H1 (cell line): ENCODE measurements around the gene RGS14. TPM values are rescaled to one million over a fixed set of nuclear protein-coding genes. Genes with fewer than 3 reads are reported as not detected.
A peak's percentile ranks its signal among the peaks of the same experiment; 100 is the strongest.

Experiments
- ASH2L ChIP-seq: fragments of 200-600, 300-600 bp; sonication (generic); IDR thresholded peaks from one replicate; pipeline ENCODE4 v1.7.1; 2017; ENCODE audit warnings: low read length
- ATF2 ChIP-seq: IDR thresholded peaks from 2 replicates; pipeline ENCODE4 v1.6.1; 2012; ENCODE audit warnings: low read length, inconsistent platforms
- BCL11A ChIP-seq, 2 experiments: IDR thresholded peaks; one replicate each; pipeline ENCODE4 v1.6.1; 2011; ENCODE audit warnings: low read depth in 2 of 2, low read length in 2 of 2, mild to moderate bottlenecking in 2 of 2
- CREB1 ChIP-seq: IDR thresholded peaks from 2 replicates; pipeline ENCODE4 v1.6.1; 2012; ENCODE audit warnings: inconsistent platforms
- CTBP2 ChIP-seq: IDR thresholded peaks from 2 replicates; pipeline ENCODE4 v1.7.0; 2011; ENCODE audit warnings: borderline replicate concordance, mild to moderate bottlenecking, moderate library complexity, mixed read lengths, low read length; ENCODE audit not compliant: insufficient read depth, insufficient read length
- EGR1 ChIP-seq: IDR thresholded peaks from 2 replicates; pipeline ENCODE4 v1.6.1; 2011; ENCODE audit warnings: low read depth, low read length, borderline replicate concordance
- GABPA ChIP-seq: IDR thresholded peaks from 2 replicates; pipeline ENCODE4 v1.6.1; 2011; ENCODE audit warnings: mild to moderate bottlenecking, low read length, moderate library complexity, borderline replicate concordance; ENCODE audit not compliant: insufficient read depth
- JUN ChIP-seq: IDR thresholded peaks from 2 replicates; pipeline ENCODE4 v1.6.1; 2011; ENCODE audit warnings: low read depth, mild to moderate bottlenecking, improper control_type of control experiment, low read length
- NANOG ChIP-seq: IDR thresholded peaks from 2 replicates; pipeline ENCODE4 v1.6.1; 2011; ENCODE audit warnings: low read length, low read depth, mild to moderate bottlenecking, inconsistent platforms; ENCODE audit not compliant: insufficient read depth, poor library complexity, severe bottlenecking
- SIN3A ChIP-seq, 2 experiments: IDR thresholded peaks in 1 of 2; conservative IDR thresholded peaks in 1 of 2; 2 replicates each; pipeline ENCODE4 v1.6.1; 2011 to 2012; ENCODE audit warnings: low read length in 2 of 2, improper control_type of control experiment in 1 of 2, low read depth in 1 of 2, mild to moderate bottlenecking in 1 of 2
- SIRT6 ChIP-seq: IDR thresholded peaks from one replicate; pipeline ENCODE4 v1.7.1; 2012; ENCODE audit warnings: low read length, inconsistent platforms
- SRF ChIP-seq: IDR thresholded peaks from 2 replicates; pipeline ENCODE4 v1.6.1; 2011; ENCODE audit warnings: mild to moderate bottlenecking, low read depth, low read length, moderate library complexity
- SUZ12 ChIP-seq: fragments of 200-600 bp; sonication (generic); IDR thresholded peaks from 2 replicates; pipeline ENCODE4 v1.6.1; 2012; ENCODE audit warnings: mild to moderate bottlenecking, inconsistent platforms, low read length, moderate library complexity, mixed read lengths
- TAF1 ChIP-seq: IDR thresholded peaks from 2 replicates; pipeline ENCODE4 v1.6.1; 2011; ENCODE audit warnings: mild to moderate bottlenecking, low read depth, low read length
- TAF7 ChIP-seq: optimal IDR thresholded peaks from 2 replicates; pipeline ENCODE3; 2011; ENCODE audit warnings: low read depth, mild to moderate bottlenecking, inconsistent platforms, low read length, moderate library complexity, borderline replicate concordance
- polyA plus RNA-seq, 7 experiments: library from polyadenylated mRNA; depleted of rRNA in 3 of 7; stranded (reverse) in 5 of 7; unstranded in 2 of 7; fragments of >200 nt in 5 of 7; fragments of 200-250 nt in 2 of 7; gene quantifications; 1 replicate in 5 of 7; 2 replicates in 1 of 7; 4 replicates in 1 of 7; pipeline versions ENCODE4 v1.2.1 to v1.2.3, GENCODE V29; 2011 to 2013; ENCODE audit warnings: missing spikeins in 2 of 7, mixed read lengths in 2 of 7
- total RNA-seq: library from RNA; stranded (reverse); fragmentation: NEBNext Ultra II Directional; extraction: Animal tissue kit (Norgen Biotek cat#: 25700); gene quantifications from 2 replicates; pipeline ENCODE4 v1.2.1, GENCODE V29; 2021

RGS14 gene
- total and polyA plus RNA-seq, 2 of the 8 experiments (the other 6 are each of a cell fraction or from before 2014, with no cell fraction given), result 24.4 to 46.1 TPM

GRCh38 chr5:177351392-177352329 lies 6.1 kb upstream of the RGS14 start, which contains the start of gene LMAN2 (continued):
- TF ChIP-seq ASH2L (peak; percentile 91), SUZ12 (no peak), EGR1 (no peak), SRF (no peak), GABPA (peak; percentile 98), NANOG (no peak), CTBP2 (no peak), JUN (no peak), BCL11A (IDR thresholded peaks at IDR 0.05; ENCODE audit: low read depth in 2 of 2, low read length in 2 of 2) (no peak), ATF2 (no peak), SIRT6 (no peak), SIN3A (conservative IDR thresholded peaks at IDR 0.05 in 1 of 2, IDR thresholded peaks at IDR 0.05 in 1 of 2; ENCODE audit: low read depth in 1 of 2, low read length in 2 of 2) (peak; percentile 51 to 86; a peak in 2 of 4 replicates), TAF7 (no peak), CREB1 (peak; percentile 69), TAF1 (peak; percentile 90)
